Measurements from ENCODE around the gene OR2W3.

GRCh38 chr1:247924868-247925267, 29.5 kb downstream of the OR2W3 start, which contains the start of gene OR2AJ1:
- no peak for TF ChIP-seq ZNF404 (tag by site-specific recombination; IDR thresholded peaks at IDR 0.05)
- TF ChIP-seq CTCF (tag by site-specific recombination; IDR thresholded peaks at IDR 0.05), result no peak
- TF ChIP-seq REST (tag by site-specific recombination; IDR thresholded peaks at IDR 0.05), result no peak
- no peak for TF ChIP-seq ZBTB26 (tag by site-specific recombination; optimal IDR thresholded peaks at IDR 0.05)
- TF ChIP-seq ZNF707 (tag by site-specific recombination; IDR thresholded peaks at IDR 0.05), result no peak
- TF ChIP-seq ZBTB21 (tag by site-specific recombination; IDR thresholded peaks at IDR 0.05), result no peak
- no peak for TF ChIP-seq PBX3 (CRISPR knock-in tag; IDR thresholded peaks at IDR 0.05)
- TF ChIP-seq MYNN (tag by site-specific recombination; IDR thresholded peaks at IDR 0.05; ENCODE audit: borderline replicate concordance), result no peak
- no peak for TF ChIP-seq YY1 (tag by site-specific recombination; IDR thresholded peaks at IDR 0.05)
- TF ChIP-seq ZNF335 (tag by site-specific recombination; conservative IDR thresholded peaks at IDR 0.05), result no peak
- TF ChIP-seq ZSCAN30 (tag by site-specific recombination; IDR thresholded peaks at IDR 0.05), result no peak
- TF ChIP-seq YY2 (tag by site-specific recombination; IDR thresholded peaks at IDR 0.05), result no peak
- no peak for TF ChIP-seq SP2 (tag by site-specific recombination; IDR thresholded peaks at IDR 0.05)

All from HEK293 (cell line).